HepG2 (cell line): ENCODE measurements around the gene LMCD1. TPM values are rescaled to one million over a fixed set of nuclear protein-coding genes. Genes with fewer than 3 reads are reported as not detected.
A peak's percentile ranks its signal among the peaks of the same experiment; 100 is the strongest.

Source experiments
- ATAC-seq: fragments of 200-7000 bp; cut with Tn5 transposase; 3 replicates; pipeline ENCODE4 v1.9.1; 2020; ENCODE audit warnings: mild to moderate bottlenecking, moderate library complexity
- BruUV-seq: library from RNA; stranded (reverse); fragments of 400-500 nt; replicated peaks from 2 replicates; lab custom pipeline; 2021; lab: Mats Ljungman, UMichigan
- CTCF ChIA-PET: fragments of 300-600 bp; formaldehyde crosslinking; extraction: SDS; loops from one replicate; lab custom pipeline; 2021; ENCODE audit warnings: low total read pairs, inconsistent platforms, low intra/inter-chr PET ratio; lab: Yijun Ruan, JAX
- POLR2A ChIA-PET: fragments of 350-600 bp; sonication (Branson Sonifier 250); formaldehyde crosslinking; loops from one replicate; lab custom pipeline; 2020; ENCODE audit warnings: antibody characterized with exemption, inconsistent platforms; lab: Yijun Ruan, JAX
- DNase-seq: peaks from one replicate; pipeline ENCODE4 v3.0.0-alpha.2; 2015; ENCODE audit warnings: low spot score
- FAIRE-seq: peaks from 3 replicates; lab custom pipeline; 2011; peaks lifted over from hg19 to GRCh38; lab: Jason Lieb, UNC
- H2AFZ ChIP-seq: one replicate; pipeline ENCODE4 v1.6.1; 2011; ENCODE audit warnings: low read length, inconsistent platforms
- H3K27ac ChIP-seq: fragments of 300-600 bp; 3 replicates; pipeline ENCODE4 v1.8.0; 2011; ENCODE audit warnings: mixed run types, mild to moderate bottlenecking, mixed read lengths, low read length, inconsistent platforms; ENCODE audit not compliant: insufficient read depth; ENCODE audit errors: extremely low read length
- H3K27me3 ChIP-seq, 2 experiments: fragments of 200-600 bp in 1 of 2; 2 replicates in 1 of 2; 3 replicates in 1 of 2; pipeline versions ENCODE4 v1.6.0 to v1.8.0; 2011; ENCODE audit warnings: low read length in 2 of 2, mild to moderate bottlenecking in 2 of 2, moderate library complexity in 2 of 2, inconsistent platforms in 1 of 2; ENCODE audit not compliant: insufficient read depth in 2 of 2, control insufficient read depth in 1 of 2
- H3K36me3 ChIP-seq, 2 experiments: fragments of 200-600 bp in 1 of 2; replicated peaks in 1 of 2; 2 replicates in 1 of 2; 3 replicates in 1 of 2; pipeline versions ENCODE4 v1.5.1 to v1.8.0; 2011; ENCODE audit warnings: low read length in 2 of 2, inconsistent platforms in 1 of 2; ENCODE audit not compliant: insufficient read depth in 2 of 2, control insufficient read depth in 1 of 2
- H3K4me1 ChIP-seq: 2 replicates; pipeline ENCODE4 v1.5.1; 2012; ENCODE audit warnings: low read length, inconsistent platforms; ENCODE audit not compliant: insufficient read depth
- H3K4me2 ChIP-seq: 2 replicates; pipeline ENCODE4 v1.6.0; 2011; ENCODE audit warnings: low read depth, low read length, inconsistent platforms
- H3K4me3 ChIP-seq, 3 experiments: fragments of 200-600 bp in 1 of 3; sonication (generic), shearing (Covaris generic) in 1 of 3; replicated peaks in 1 of 3; 2 replicates each; pipeline ENCODE4 v1.5.1; 2011 to 2016; ENCODE audit warnings: low read length in 3 of 3, inconsistent platforms in 2 of 3, low read depth in 2 of 3, mild to moderate bottlenecking in 2 of 3, control low read depth in 1 of 3, mixed read lengths in 1 of 3; ENCODE audit not compliant: insufficient read depth in 1 of 3
- H3K79me2 ChIP-seq: one replicate; pipeline ENCODE4 v1.6.1; 2011; ENCODE audit warnings: low read length, inconsistent platforms; ENCODE audit not compliant: insufficient read depth
- H3K9ac ChIP-seq: 2 replicates; pipeline ENCODE4 v1.6.0; 2011; ENCODE audit warnings: mild to moderate bottlenecking, low read depth, low read length, inconsistent platforms; ENCODE audit not compliant: insufficient read depth
- H3K9me3 ChIP-seq: 2 replicates; pipeline ENCODE4 v1.5.1; 2012; ENCODE audit warnings: mild to moderate bottlenecking, low read length
- H4K20me1 ChIP-seq: 2 replicates; pipeline ENCODE4 v1.6.0; 2011; ENCODE audit warnings: inconsistent platforms, mild to moderate bottlenecking, low read length, moderate library complexity; ENCODE audit not compliant: insufficient read depth
- CREB1 ChIP-seq, 2 experiments: fragments of 450-650 bp in 1 of 2; IDR thresholded peaks; 2 replicates each; pipeline ENCODE4 v1.6.1; 2016 to 2017; ENCODE audit warnings: control low read depth in 1 of 2, mild to moderate bottlenecking in 1 of 2, missing compliant biosample characterization in 1 of 2, missing genetic modification characterization in 1 of 2
- REPIN1 ChIP-seq: sonication (generic); formaldehyde crosslinking; IDR thresholded peaks from 2 replicates; pipeline ENCODE4 v1.8.0; 2022; ENCODE audit warnings: missing genetic modification reagents, low read depth, mild to moderate bottlenecking, borderline replicate concordance
- TFE3 ChIP-seq: IDR thresholded peaks from 2 replicates; pipeline ENCODE4 v1.6.1; 2016
- ZNF563 ChIP-seq: sonication (generic); formaldehyde crosslinking; IDR thresholded peaks from 2 replicates; pipeline ENCODE4 v1.8.0; 2022; ENCODE audit warnings: mild to moderate bottlenecking, moderate library complexity, missing genetic modification reagents
- ZNF7 ChIP-seq: IDR thresholded peaks from 2 replicates; pipeline ENCODE4 v1.6.1; 2016; ENCODE audit warnings: missing biosample characterization, missing genetic modification reagents
- WGBS: methylation state at CpG from one replicate; pipeline ENCODE4 v1.1.6; 2017; ENCODE audit warnings: low lambda C conversion rate; 5-methylcytosine and 5-hydroxymethylcytosine counted together
- in situ Hi-C: cut with HindIII; loops from 2 replicates; pipeline ENCODE4 v1.10.0; 2017; ENCODE audit warnings: low pct_unique_long_range_greater_than_20kb; ENCODE audit not compliant: extremely low pct_ligation_motif_present
- intact Hi-C: fragments of 100-400 bp; cut with micrococcal nuclease; formaldehyde crosslinking; loops from one replicate; pipeline ENCODE4 v1.10.0; 2022; ENCODE audit not compliant: unreplicated experiment
- polyA plus RNA-seq, 8 experiments: library from polyadenylated mRNA; depleted of rRNA in 3 of 8; stranded (reverse) in 7 of 8; unstranded in 1 of 8; fragments of >200 nt; fragmentation: Illumina TruSeq in 4 of 8; extraction: Trizol in 4 of 8; gene quantifications; 2 replicates each; pipeline versions ENCODE4 v1.2.1 to v1.2.3, GENCODE V29; 2011 to 2016; ENCODE audit warnings: low read depth in 4 of 8, missing spikeins in 1 of 8, mixed read lengths in 1 of 8; ENCODE audit not compliant: insufficient read depth in 1 of 8
- total RNA-seq, 5 experiments: library from RNA; depleted of rRNA; stranded (reverse); fragments of >200 nt; fragmentation: Illumina TruSeq; extraction: Trizol; gene quantifications; 2 replicates each; pipeline ENCODE4 v1.2.3, GENCODE V29; 2016; ENCODE audit warnings: low read depth in 1 of 5

LMCD1 gene
- total and polyA plus RNA-seq, 2 of the 13 experiments (the other 11 are each of a cell fraction or from before 2014, with no cell fraction given), result 6.2 to 7.1 TPM

GRCh38 chr3:8503461-8503860 lies 1.8 kb downstream of the LMCD1 start:
- Histone ChIP-seq H3K4me3 (no peak overlapping the region), H3K27ac (no peak overlapping the region), H3K4me2 (peak overlapping the region; percentile 69; the same call in 1 of the 2 replicates), H3K9ac (no peak overlapping the region), H3K27me3 (no peaks in the 10 kb centered on the region), H3K9me3 (no peaks in the 10 kb centered on the region), H3K36me3 (no peaks in the 10 kb centered on the region), H4K20me1 (no peaks in the 10 kb centered on the region), H3K4me1 (peaks cover 60% of the 10 kb centered on the region), H3K79me2 (no peaks in the 10 kb centered on the region), H2AFZ (no peak overlapping the region)
- ATAC-seq (no peak), DNase-seq (no peak), FAIRE-seq (no peak)
- CTCF ChIA-PET, result no interaction called here
- POLR2A ChIA-PET, result interaction anchor here (2.3 kb wide), 1 partner anchor 25 kb away, joined by 16 read pairs; no protein-coding TSS in a partner anchor
- in situ Hi-C loops (loop anchor here (5.0 kb wide), 1 partner anchor 61 kb away; no protein-coding TSS in a partner anchor), intact Hi-C loops (loop anchor here (10.0 kb wide), 1 partner anchor 101 kb away; no protein-coding TSS in a partner anchor)
- TF ChIP-seq ZNF563 (CRISPR knock-in tag) (no peak), CREB1 (IDR thresholded peaks at IDR 0.05) (no peak), CREB1 (CRISPR knock-in tag; IDR thresholded peaks at IDR 0.05) (0 out of 2 replicates have a peak, but pooled peaks have one; percentile 25), ZNF7 (CRISPR knock-in tag) (0 out of 2 replicates have a peak, but pooled peaks have one; percentile 26), TFE3 (no peak), REPIN1 (CRISPR knock-in tag) (no peak)
- no TSS peak for BruUV-seq
- WGBS, result 86% methylated on average over 1 of the region's 1 CpG
